ENCODE measurements around the gene AP5S1. TPM values are rescaled to one million over a fixed set of nuclear protein-coding genes. Genes with fewer than 3 reads are reported as not detected.

AP5S1 gene
- total RNA-seq, 2 experiments from 2014 or later = 6.0 TPM

DNA sequence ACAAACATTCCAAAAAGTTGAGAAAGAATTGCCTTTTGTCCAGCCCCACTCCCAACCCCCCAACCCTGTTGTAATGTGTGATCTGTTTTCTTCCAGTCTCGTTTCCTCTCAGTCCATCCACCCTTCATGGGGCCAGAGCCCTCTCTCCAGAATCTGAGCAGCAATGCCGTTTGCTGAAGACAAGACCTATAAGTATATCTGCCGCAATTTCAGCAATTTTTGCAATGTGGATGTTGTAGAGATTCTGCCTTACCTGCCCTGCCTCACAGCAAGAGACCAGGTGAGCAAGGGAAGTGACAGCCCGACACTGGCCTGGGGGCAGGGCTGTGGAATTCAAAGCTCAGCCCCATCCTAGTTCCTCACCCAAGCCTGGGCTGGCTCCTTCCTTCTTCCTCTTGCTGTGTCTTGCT, 34.1 kb downstream of the AP5S1 start:
- H3K27me3 Mint-ChIP-seq = no peaks in the 10 kb centered on the region
- TF ChIP-seq, protein P1, sequence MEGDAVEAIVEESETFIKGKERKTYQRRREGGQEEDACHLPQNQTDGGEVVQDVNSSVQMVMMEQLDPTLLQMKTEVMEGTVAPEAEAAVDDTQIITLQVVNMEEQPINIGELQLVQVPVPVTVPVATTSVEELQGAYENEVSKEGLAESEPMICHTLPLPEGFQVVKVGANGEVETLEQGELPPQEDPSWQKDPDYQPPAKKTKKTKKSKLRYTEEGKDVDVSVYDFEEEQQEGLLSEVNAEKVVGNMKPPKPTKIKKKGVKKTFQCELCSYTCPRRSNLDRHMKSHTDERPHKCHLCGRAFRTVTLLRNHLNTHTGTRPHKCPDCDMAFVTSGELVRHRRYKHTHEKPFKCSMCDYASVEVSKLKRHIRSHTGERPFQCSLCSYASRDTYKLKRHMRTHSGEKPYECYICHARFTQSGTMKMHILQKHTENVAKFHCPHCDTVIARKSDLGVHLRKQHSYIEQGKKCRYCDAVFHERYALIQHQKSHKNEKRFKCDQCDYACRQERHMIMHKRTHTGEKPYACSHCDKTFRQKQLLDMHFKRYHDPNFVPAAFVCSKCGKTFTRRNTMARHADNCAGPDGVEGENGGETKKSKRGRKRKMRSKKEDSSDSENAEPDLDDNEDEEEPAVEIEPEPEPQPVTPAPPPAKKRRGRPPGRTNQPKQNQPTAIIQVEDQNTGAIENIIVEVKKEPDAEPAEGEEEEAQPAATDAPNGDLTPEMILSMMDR (IDR thresholded peaks at IDR 0.05) = no peak
- POLR2A ChIA-PET = interaction anchor here (0.8 to 1.7 kb wide), 5 partner anchors 10 to 101 kb away, joined by 3 to 10 read pairs (median 3); partner anchors contain the start of genes AP5S1 and CENPB
- no peak overlapping the region for H3K4me3 Mint-ChIP-seq
- Histone ChIP-seq H3K9me3 (ENCODE audit: control insufficient read depth in 1 of 2, insufficient read depth in 1 of 2, low read length in 2 of 2) (no peaks in the 10 kb centered on the region), H3K4me3 (ENCODE audit: low read length) (no peak overlapping the region), H3K27me3 (ENCODE audit: control insufficient read depth in 1 of 2, insufficient read depth in 2 of 2, low read length in 2 of 2) (no peaks in the 10 kb centered on the region), H3K36me3 (ENCODE audit: insufficient read depth, low read length) (peaks cover 37% of the 10 kb centered on the region), H3K4me1 (ENCODE audit: insufficient read depth, low read length) (peaks cover 9% of the 10 kb centered on the region), H3K27ac (ENCODE audit: low read depth in 1 of 2, low read length in 2 of 2) (no peak overlapping the region)
- intact Hi-C loops (cut with DNase I, micrococcal nuclease) = loop anchor here in 1 of 2 experiments (2.0 kb wide), 1 partner anchor 178 kb away; no protein-coding TSS in a partner anchor
- no peak overlapping the region for H3K27ac Mint-ChIP-seq
- H3K36me3 Mint-ChIP-seq (ENCODE audit: low read depth) = peaks cover 31% of the 10 kb centered on the region
- DNase-seq (no peak), ATAC-seq (ENCODE audit: poor library complexity) (no peak)
- peaks cover 13% of the 10 kb centered on the region for H3K4me1 Mint-ChIP-seq (ENCODE audit: low read depth)
- H3K9me3 Mint-ChIP-seq = no peaks in the 10 kb centered on the region
- CTCF ChIA-PET = interaction anchor here (0.6 to 2.7 kb wide), 26 partner anchors 9 to 315 kb away, joined by 3 to 31 read pairs (median 5); partner anchors contain the start of genes ADISSP, AP5S1, CDC25B and CENPB

DNA sequence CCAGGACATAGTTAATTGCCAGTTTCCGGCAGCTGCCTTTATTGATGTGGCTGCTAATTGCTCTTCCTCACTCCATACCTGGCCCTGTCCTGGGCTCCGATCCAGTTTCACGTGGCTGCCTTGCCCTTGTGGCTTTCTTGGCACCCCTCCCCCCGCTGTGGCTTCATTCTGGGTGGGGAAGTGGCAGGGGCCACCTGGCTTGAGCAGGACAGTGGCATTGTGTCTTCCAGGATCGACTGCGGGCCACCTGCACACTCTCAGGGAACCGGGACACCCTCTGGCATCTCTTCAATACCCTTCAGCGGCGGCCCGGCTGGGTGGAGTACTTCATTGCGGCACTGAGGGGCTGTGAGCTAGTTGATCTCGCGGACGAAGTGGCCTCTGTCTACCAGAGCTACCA, 37.1 kb downstream of the AP5S1 start:
- H3K27ac Mint-ChIP-seq = no peak overlapping the region
- Histone ChIP-seq H3K4me3 (ENCODE audit: low read length) (no peak overlapping the region), H3K36me3 (ENCODE audit: insufficient read depth, low read length) (peaks cover 49% of the 10 kb centered on the region), H3K27me3 (ENCODE audit: control insufficient read depth in 1 of 2, insufficient read depth in 2 of 2, low read length in 2 of 2) (no peaks in the 10 kb centered on the region), H3K27ac (ENCODE audit: low read depth in 1 of 2, low read length in 2 of 2) (no peak overlapping the region), H3K4me1 (ENCODE audit: insufficient read depth, low read length) (peaks cover 9% of the 10 kb centered on the region), H3K9me3 (ENCODE audit: control insufficient read depth in 1 of 2, insufficient read depth in 1 of 2, low read length in 2 of 2) (peaks cover 0 to 5% of the 10 kb centered on the region in 2 experiments)
- peaks cover 51% of the 10 kb centered on the region for H3K36me3 Mint-ChIP-seq (ENCODE audit: low read depth)
- ChIA-PET POLR2A (interaction anchor here (1.0 kb wide), 1 partner anchor 71 kb away, joined by 3 read pairs; the partner anchor contains the start of gene CENPB), CTCF (no interaction called here)
- H3K4me3 Mint-ChIP-seq = no peak overlapping the region
- ATAC-seq (ENCODE audit: poor library complexity) (no peak), DNase-seq (no peak)
- H3K27me3 Mint-ChIP-seq = no peaks in the 10 kb centered on the region
- peaks cover 10% of the 10 kb centered on the region for H3K4me1 Mint-ChIP-seq (ENCODE audit: low read depth)
- intact Hi-C loops (cut with DNase I, micrococcal nuclease) = loop anchor here (5.0 kb wide), 1 partner anchor 35 kb away; the partner anchor contains the start of gene AP5S1 (in 2 of the 2)
- no peaks in the 10 kb centered on the region for H3K9me3 Mint-ChIP-seq
- TF ChIP-seq, protein P1 (IDR thresholded peaks at IDR 0.05) = no peak

DNA sequence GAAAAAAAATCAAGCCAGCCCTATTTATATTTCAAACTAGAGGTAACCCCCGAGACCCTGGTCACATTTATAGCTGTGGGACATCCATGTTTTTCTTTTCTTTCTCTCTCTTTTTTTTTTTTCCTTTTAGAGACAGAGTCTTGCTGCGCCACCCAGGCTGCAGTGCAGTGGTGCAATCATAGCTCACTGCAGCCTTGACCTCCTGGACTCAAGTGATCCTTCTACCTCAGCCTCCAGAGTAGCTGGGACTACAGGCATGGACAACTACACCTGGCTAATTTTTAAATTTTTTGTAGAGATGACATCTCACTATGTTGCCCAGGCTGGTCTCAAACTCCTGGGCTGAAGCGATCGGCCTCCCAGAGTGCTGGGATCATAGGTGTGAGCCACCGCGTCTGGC, 38.3 kb downstream of the AP5S1 start:
- H3K27ac Mint-ChIP-seq = no peak overlapping the region
- ChIA-PET POLR2A (no interaction called here), CTCF (no interaction called here)
- H3K9me3 ChIP-seq (ENCODE audit: control insufficient read depth in 1 of 2, insufficient read depth in 1 of 2, low read length in 2 of 2) = peaks cover 0 to 5% of the 10 kb centered on the region in 2 experiments
- peaks cover 64% of the 10 kb centered on the region for H3K36me3 Mint-ChIP-seq (ENCODE audit: low read depth)
- H3K27me3 Mint-ChIP-seq = no peaks in the 10 kb centered on the region
- H3K9me3 Mint-ChIP-seq = no peaks in the 10 kb centered on the region
- TF ChIP-seq, protein P1 (IDR thresholded peaks at IDR 0.05) = no peak
- ATAC-seq (ENCODE audit: poor library complexity) (no peak), DNase-seq (no peak)
- intact Hi-C loops (cut with DNase I, micrococcal nuclease) = loop anchor here (5.0 kb wide), 1 partner anchor 36 kb away; the partner anchor contains the start of gene AP5S1 (in 2 of the 2)
- peaks cover 9% of the 10 kb centered on the region for H3K4me1 ChIP-seq (ENCODE audit: insufficient read depth, low read length)
- no peak overlapping the region for H3K27ac ChIP-seq (ENCODE audit: low read depth in 1 of 2, low read length in 2 of 2)
- peaks cover 14% of the 10 kb centered on the region for H3K4me1 Mint-ChIP-seq (ENCODE audit: low read depth)
- H3K36me3 ChIP-seq (ENCODE audit: insufficient read depth, low read length) = peaks cover 62% of the 10 kb centered on the region
- H3K27me3 ChIP-seq (ENCODE audit: control insufficient read depth in 1 of 2, insufficient read depth in 2 of 2, low read length in 2 of 2) = no peaks in the 10 kb centered on the region
- H3K4me3 Mint-ChIP-seq = no peak overlapping the region
- no peak overlapping the region for H3K4me3 ChIP-seq (ENCODE audit: low read length)
